HEK293T (cell line): ENCODE data around the gene ZBTB47.

Source experiments
- CTCF ChIA-PET: fragments of 350-600 bp; formaldehyde crosslinking; extraction: SDS; loops from one replicate; lab custom pipeline; 2021; ENCODE audit warnings: antibody characterized with exemption, inconsistent platforms; lab: Yijun Ruan, JAX
- POLR2A ChIA-PET: fragments of 350-600 bp; formaldehyde crosslinking; extraction: SDS; loops from one replicate; lab custom pipeline; 2020; ENCODE audit warnings: antibody characterized with exemption, inconsistent platforms; lab: Yijun Ruan, JAX
- DNase-seq: peaks from one replicate; pipeline ENCODE4 v3.0.0; 2012; ENCODE audit warnings: mixed read lengths; ENCODE audit errors: extremely low spot score
- ARNT ChIP-seq: fragments of 450-650 bp; IDR thresholded peaks from 2 replicates; pipeline ENCODE4 v1.6.1; 2017; ENCODE audit warnings: mild to moderate bottlenecking
- BHLHE40 ChIP-seq: fragments of 450-650 bp; IDR thresholded peaks from 2 replicates; pipeline ENCODE4 v1.6.1; 2016; ENCODE audit warnings: mild to moderate bottlenecking, moderate library complexity, borderline replicate concordance
- CTBP1 ChIP-seq: fragments of 450-650 bp; IDR thresholded peaks from 2 replicates; pipeline ENCODE4 v1.6.1; 2016; ENCODE audit warnings: borderline replicate concordance
- ELF4 ChIP-seq: fragments of 450-650 bp; IDR thresholded peaks from 2 replicates; pipeline ENCODE4 v1.6.1; 2017; ENCODE audit warnings: antibody characterized with exemption
- FOXA1 ChIP-seq: fragments of 450-650 bp; IDR thresholded peaks from 2 replicates; pipeline ENCODE4 v1.6.1; 2016; ENCODE audit warnings: mild to moderate bottlenecking
- FOXK2 ChIP-seq: fragments of 450-650 bp; IDR thresholded peaks from 2 replicates; pipeline ENCODE4 v1.6.1; 2016; ENCODE audit warnings: mild to moderate bottlenecking
- FOXM1 ChIP-seq: fragments of 450-650 bp; IDR thresholded peaks from 2 replicates; pipeline ENCODE4 v1.6.1; 2017; ENCODE audit warnings: mild to moderate bottlenecking, borderline replicate concordance
- HDGF ChIP-seq: fragments of 450-650 bp; IDR thresholded peaks from 2 replicates; pipeline ENCODE4 v1.6.1; 2017; ENCODE audit warnings: antibody characterized with exemption, borderline replicate concordance
- L3MBTL2 ChIP-seq: fragments of 450-650 bp; conservative IDR thresholded peaks from 2 replicates; pipeline ENCODE4 v1.6.1; 2016; ENCODE audit warnings: mild to moderate bottlenecking
- LEF1 ChIP-seq: fragments of 450-650 bp; IDR thresholded peaks from 2 replicates; pipeline ENCODE4 v1.6.1; 2017; ENCODE audit warnings: mild to moderate bottlenecking, borderline replicate concordance
- NFRKB ChIP-seq: fragments of 450-650 bp; IDR thresholded peaks from 2 replicates; pipeline ENCODE4 v1.6.1; 2016; ENCODE audit warnings: mild to moderate bottlenecking, moderate library complexity
- PKNOX1 ChIP-seq: fragments of 450-650 bp; IDR thresholded peaks from 2 replicates; pipeline ENCODE4 v1.6.1; 2016
- SP1 ChIP-seq: fragments of 450-650 bp; IDR thresholded peaks from 2 replicates; pipeline ENCODE4 v1.6.1; 2017
- SUZ12 ChIP-seq: fragments of 450-650 bp; IDR thresholded peaks from 2 replicates; pipeline ENCODE4 v1.6.1; 2016; ENCODE audit warnings: mild to moderate bottlenecking
- TARDBP ChIP-seq: fragments of 450-650 bp; IDR thresholded peaks from 2 replicates; pipeline ENCODE4 v1.6.1; 2016
- ZNF384 ChIP-seq: fragments of 450-650 bp; IDR thresholded peaks from 2 replicates; pipeline ENCODE4 v1.6.1; 2016

ZBTB47 gene

GRCh38 chr3:42706721-42707619 lies 53.5 kb downstream of the ZBTB47 start:
- ChIA-PET POLR2A (no interaction called here), CTCF (interaction anchor here (0.9 kb wide), 1 partner anchor 38 kb away, joined by 3 read pairs; no protein-coding TSS in a partner anchor)
- TF ChIP-seq ARNT (no peak), SUZ12 (no peak), CTBP1 (no peak), HDGF (no peak), FOXA1 (no peak), BHLHE40 (no peak), L3MBTL2 (no peak), PKNOX1 (no peak), ZNF384 (no peak), FOXK2 (no peak)
- no peak for DNase-seq

GRCh38 chr3:42707620-42708355 lies 54.3 kb downstream of the ZBTB47 start:
- ChIA-PET CTCF (interaction anchor here (0.5 kb wide), 1 partner anchor 1338 kb away, joined by 4 read pairs; no protein-coding TSS in a partner anchor), POLR2A (no interaction called here)
- no peak for DNase-seq
- TF ChIP-seq SUZ12 (no peak), FOXA1 (no peak), ARNT (no peak), CTBP1 (no peak), FOXK2 (no peak), ELF4 (no peak), BHLHE40 (no peak), PKNOX1 (no peak), FOXM1 (no peak), NFRKB (no peak), LEF1 (no peak), L3MBTL2 (no peak), SP1 (no peak), ZNF384 (no peak)

GRCh38 chr3:42708611-42709151 lies 55.2 kb downstream of the ZBTB47 start:
- TF ChIP-seq SUZ12: no peak
- DNase-seq: no peak
- ChIA-PET POLR2A (no interaction called here), CTCF (no interaction called here)

- POLR2A ChIA-PET: no interaction called here
- CTCF ChIA-PET: no interaction called here
- no peak for TF ChIP-seq PKNOX1
- TF ChIP-seq BHLHE40: no peak
- no peak for TF ChIP-seq FOXK2
- no peak for TF ChIP-seq HDGF
- no peak for TF ChIP-seq FOXM1
- no peak for TF ChIP-seq SP1
- no peak for TF ChIP-seq SUZ12
- no peak for TF ChIP-seq ELF4
- TF ChIP-seq ARNT: no peak
- no peak for TF ChIP-seq CTBP1
- TF ChIP-seq ZNF384: no peak
- TF ChIP-seq NFRKB: no peak
- no peak for TF ChIP-seq TARDBP
Measured at GRCh38 chr3:42709621-42710020, 56.1 kb downstream of the ZBTB47 start.

GRCh38 chr3:42710323-42711021 lies 57.0 kb downstream of the ZBTB47 start:
- POLR2A ChIA-PET: no interaction called here
- TF ChIP-seq LEF1 (no peak), ARNT (no peak), TARDBP (no peak), SP1 (no peak), CTBP1 (no peak), ZNF384 (no peak), FOXM1 (no peak), ELF4 (no peak)
- CTCF ChIA-PET: no interaction called here
- no peak for DNase-seq

More at GRCh38 chr3:42709621-42710020, 56.1 kb downstream of the ZBTB47 start:
- DNase-seq: no peak
